Heart left ventricle (tissue), 13 donors: ENCODE results near the gene ADAMTS20.

Experiments used
- POLR2A ChIP-seq, 2 donors: fragments of 450-650 bp; IDR thresholded peaks; one replicate each; pipeline ENCODE4 v1.6.1; 2017; ENCODE audit warnings: antibody characterized with exemption in 2 of 2, mild to moderate bottlenecking in 2 of 2, moderate library complexity in 2 of 2
- TF ChIP-seq, protein P1 (sequence below), 12 donors: fragments of 200-600 bp; sonication (generic) in 4 of 12; IDR thresholded peaks; one replicate each; pipeline versions ENCODE4 v1.5.0 to v1.8.0; 2018 to 2022; ENCODE audit warnings: antibody characterized with exemption in 12 of 12, mild to moderate bottlenecking in 5 of 12
- donor health status: ischemic (EF 13 %, LVEDD 7.1; RV severe dilation, severe dysfunction).
- donor health status: DM: no; HTN: yes; CAD: no.
- donor health status: DM: no; HTN: no; CAD: no.
- donor health status: ischemic (EF 25% LVEDD 6.9; RV normal size, moderate dysfunction).
- donor health status: ischemic (EF 25% LVEDD 5.7; RV mildly dilated, moderate dysfunction).
- donor health status: ischemic (EF 35%, LVEDD 5.7; RV mildly dilated, moderate dysfunction).
- donor health status: nonischemic (EF 11% LVEDD 7.7; RV severe dilation, severe dysfunction).
- donor health status: DM: yes; HTN: yes; CAD: no.
- donor health status: PGD.
- donor health status: ischemic (EF 29% LVEDD 5.4; RV normal size, mild dysfunction).
- donor health status: nonischemic (EF 23%, LVEDD 6.1; RV moderate dilation, normal function).

DNA sequence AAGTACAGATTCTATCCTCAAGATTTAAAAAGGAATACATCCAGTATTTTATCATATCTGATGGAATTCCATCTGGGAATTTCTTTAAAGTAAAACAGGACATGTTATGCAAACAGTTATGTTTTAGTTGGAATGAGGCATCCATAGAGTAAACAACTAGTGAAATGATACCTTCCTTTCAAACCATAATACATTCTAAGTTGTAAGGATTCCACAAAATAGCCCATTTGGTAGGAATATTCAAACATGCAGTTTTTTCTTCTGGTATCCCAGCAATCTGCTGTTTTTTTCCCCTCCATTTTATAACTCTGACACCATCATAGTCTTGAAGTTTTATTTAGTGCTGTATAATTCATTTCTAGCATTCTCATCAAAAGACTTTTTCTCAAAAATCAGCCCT is 149.6 kb downstream of the ADAMTS20 start:
- TF ChIP-seq, protein P1, sequence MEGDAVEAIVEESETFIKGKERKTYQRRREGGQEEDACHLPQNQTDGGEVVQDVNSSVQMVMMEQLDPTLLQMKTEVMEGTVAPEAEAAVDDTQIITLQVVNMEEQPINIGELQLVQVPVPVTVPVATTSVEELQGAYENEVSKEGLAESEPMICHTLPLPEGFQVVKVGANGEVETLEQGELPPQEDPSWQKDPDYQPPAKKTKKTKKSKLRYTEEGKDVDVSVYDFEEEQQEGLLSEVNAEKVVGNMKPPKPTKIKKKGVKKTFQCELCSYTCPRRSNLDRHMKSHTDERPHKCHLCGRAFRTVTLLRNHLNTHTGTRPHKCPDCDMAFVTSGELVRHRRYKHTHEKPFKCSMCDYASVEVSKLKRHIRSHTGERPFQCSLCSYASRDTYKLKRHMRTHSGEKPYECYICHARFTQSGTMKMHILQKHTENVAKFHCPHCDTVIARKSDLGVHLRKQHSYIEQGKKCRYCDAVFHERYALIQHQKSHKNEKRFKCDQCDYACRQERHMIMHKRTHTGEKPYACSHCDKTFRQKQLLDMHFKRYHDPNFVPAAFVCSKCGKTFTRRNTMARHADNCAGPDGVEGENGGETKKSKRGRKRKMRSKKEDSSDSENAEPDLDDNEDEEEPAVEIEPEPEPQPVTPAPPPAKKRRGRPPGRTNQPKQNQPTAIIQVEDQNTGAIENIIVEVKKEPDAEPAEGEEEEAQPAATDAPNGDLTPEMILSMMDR (IDR thresholded peaks at IDR 0.05), result no peak
- TF ChIP-seq POLR2A (IDR thresholded peaks at IDR 0.05), result no peak
